Measurements from ENCODE around the gene COL5A3. TPM values are rescaled to one million over a fixed set of nuclear protein-coding genes. Genes with fewer than 3 reads are reported as not detected.
A peak's percentile ranks its signal among the peaks of the same experiment; 100 is the strongest.

COL5A3 gene
- total RNA-seq, 4 donors from 2014 or later = 5.7 to 9.8 (median 6.6) TPM

DNA sequence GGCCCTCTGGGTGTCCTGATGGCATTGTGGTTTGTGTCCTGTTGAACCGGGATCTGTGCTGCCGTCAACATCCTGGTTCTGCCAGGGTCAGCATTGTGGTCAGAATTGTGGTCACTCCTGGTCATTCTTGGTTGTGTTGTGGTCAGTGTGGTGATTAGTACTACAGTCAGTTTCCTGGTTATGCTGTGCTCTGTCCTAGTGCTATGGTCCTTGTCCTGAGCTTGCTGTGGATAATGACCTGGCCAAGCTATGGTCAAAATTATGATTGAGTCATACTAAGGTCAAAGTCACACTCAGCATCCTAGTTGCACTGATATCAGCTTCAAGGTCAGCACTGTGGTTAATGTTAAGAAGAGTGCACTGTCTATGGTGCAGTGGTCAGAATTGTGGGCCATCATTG, 69.5 kb downstream of the COL5A3 start:
- H3K9me3 ChIP-seq = no peaks in the 10 kb centered on the region
- TF ChIP-seq, protein P1, sequence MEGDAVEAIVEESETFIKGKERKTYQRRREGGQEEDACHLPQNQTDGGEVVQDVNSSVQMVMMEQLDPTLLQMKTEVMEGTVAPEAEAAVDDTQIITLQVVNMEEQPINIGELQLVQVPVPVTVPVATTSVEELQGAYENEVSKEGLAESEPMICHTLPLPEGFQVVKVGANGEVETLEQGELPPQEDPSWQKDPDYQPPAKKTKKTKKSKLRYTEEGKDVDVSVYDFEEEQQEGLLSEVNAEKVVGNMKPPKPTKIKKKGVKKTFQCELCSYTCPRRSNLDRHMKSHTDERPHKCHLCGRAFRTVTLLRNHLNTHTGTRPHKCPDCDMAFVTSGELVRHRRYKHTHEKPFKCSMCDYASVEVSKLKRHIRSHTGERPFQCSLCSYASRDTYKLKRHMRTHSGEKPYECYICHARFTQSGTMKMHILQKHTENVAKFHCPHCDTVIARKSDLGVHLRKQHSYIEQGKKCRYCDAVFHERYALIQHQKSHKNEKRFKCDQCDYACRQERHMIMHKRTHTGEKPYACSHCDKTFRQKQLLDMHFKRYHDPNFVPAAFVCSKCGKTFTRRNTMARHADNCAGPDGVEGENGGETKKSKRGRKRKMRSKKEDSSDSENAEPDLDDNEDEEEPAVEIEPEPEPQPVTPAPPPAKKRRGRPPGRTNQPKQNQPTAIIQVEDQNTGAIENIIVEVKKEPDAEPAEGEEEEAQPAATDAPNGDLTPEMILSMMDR (IDR thresholded peaks at IDR 0.05 in 4 of 5, conservative IDR thresholded peaks at IDR 0.05 in 1 of 5) = no peak
- TF ChIP-seq POLR2A (IDR thresholded peaks at IDR 0.05) = no peak
- no peak overlapping the region for H3K4me3 ChIP-seq
- H3K36me3 ChIP-seq = no peaks in the 10 kb centered on the region
- H3K27me3 ChIP-seq = peaks cover 10 to 17% (median 15%) of the 10 kb centered on the region in 3 donors
- no peak overlapping the region for H3K27ac ChIP-seq
- DNase-seq (no peak), ATAC-seq (no peak)
- in situ Hi-C loops (cut with MboI; ENCODE audit: low sequenced_read_pairs in 4 of 4) = loop anchor here (10.0 to 25.0 kb wide), 4 partner anchors 64 to 447 kb away; partner anchors contain the start of genes TYK2 (in 3 of the 4) and S1PR2 (in 2 of the 4)
- intact Hi-C loops (cut with DNase I; ENCODE audit: low total_unique reads) = no loop called here
- peaks cover 2 to 3% of the 10 kb centered on the region in 2 donors for H3K4me1 ChIP-seq

DNA sequence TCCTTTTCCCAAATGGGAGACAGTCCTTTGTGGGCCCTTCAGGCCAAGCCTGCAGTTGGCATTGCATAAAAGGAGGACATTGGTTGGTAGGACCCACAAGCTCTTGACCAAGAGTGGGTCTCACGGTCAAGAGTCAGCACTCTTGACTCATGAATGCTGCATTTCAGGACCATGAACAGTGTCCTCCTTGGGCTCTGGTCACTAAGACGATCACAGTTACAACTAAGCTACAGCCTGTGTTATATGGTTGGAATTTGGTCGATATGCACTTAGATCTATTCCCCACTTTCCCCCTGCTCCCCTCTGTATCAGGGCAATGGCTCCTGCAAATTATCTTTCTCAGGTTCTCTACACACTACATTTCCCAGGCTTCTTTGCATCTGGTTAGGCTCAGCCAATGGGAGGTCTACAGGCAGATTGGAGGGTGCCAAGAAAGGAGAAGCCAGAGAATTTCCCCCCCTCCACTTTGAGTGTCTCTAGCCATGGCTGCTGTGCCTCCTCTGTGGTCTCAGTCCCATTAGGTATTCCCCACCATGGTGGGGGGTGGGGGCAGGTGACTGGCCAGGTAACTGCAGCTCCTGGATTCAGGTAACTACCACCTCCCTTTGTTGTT, 70.9 kb downstream of the COL5A3 start:
- H3K4me3 ChIP-seq = no peak overlapping the region
- TF ChIP-seq, protein P1 (IDR thresholded peaks at IDR 0.05 in 4 of 5, conservative IDR thresholded peaks at IDR 0.05 in 1 of 5) = no peak
- no peak for TF ChIP-seq POLR2A (IDR thresholded peaks at IDR 0.05)
- peaks cover 22 to 29% (median 25%) of the 10 kb centered on the region in 3 donors for H3K27me3 ChIP-seq
- ATAC-seq (no peak), DNase-seq (no peak)
- H3K9me3 ChIP-seq = no peaks in the 10 kb centered on the region
- in situ Hi-C loops (cut with MboI; ENCODE audit: low sequenced_read_pairs in 4 of 4) = loop anchor here (10.0 to 25.0 kb wide), 3 partner anchors 298 to 448 kb away; partner anchors contain the start of genes TYK2 (in 3 of the 4) and S1PR2 (in 2 of the 4)
- H3K36me3 ChIP-seq = no peaks in the 10 kb centered on the region
- intact Hi-C loops (cut with DNase I; ENCODE audit: low total_unique reads) = loop anchor here (10.0 kb wide), 1 partner anchor 305 kb away; no protein-coding TSS in a partner anchor
- peaks cover 3 to 8% of the 10 kb centered on the region in 2 donors for H3K4me1 ChIP-seq
- no peak overlapping the region for H3K27ac ChIP-seq

DNA sequence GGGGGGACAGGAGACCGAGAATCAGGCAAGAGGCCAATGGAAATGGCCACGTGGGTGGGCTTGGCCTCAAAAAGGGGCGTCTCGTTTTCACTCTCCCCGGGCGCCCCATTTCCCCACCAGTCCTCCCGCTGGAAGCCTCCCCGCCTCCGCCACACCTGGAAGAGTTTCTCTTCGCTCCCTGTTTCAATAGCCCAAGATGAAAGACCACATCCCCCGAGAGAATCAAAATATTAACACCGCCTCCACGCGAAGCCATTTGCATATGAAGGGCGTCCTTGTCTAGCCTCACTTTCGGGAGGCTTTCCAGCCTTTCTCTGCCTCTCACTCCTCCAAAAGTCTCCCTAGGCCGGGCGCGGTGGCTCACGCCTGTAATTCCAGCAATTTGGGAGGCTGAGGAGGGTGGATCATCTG, 73.3 kb downstream of the COL5A3 start:
- H3K27ac ChIP-seq = no peak overlapping the region
- H3K27me3 ChIP-seq = peaks cover 23 to 37% (median 34%) of the 10 kb centered on the region in 3 donors
- peak overlapping the region in 1 of 4 donors; percentile 40 for H3K4me3 ChIP-seq
- H3K9me3 ChIP-seq = no peaks in the 10 kb centered on the region
- no peak for ATAC-seq
- H3K36me3 ChIP-seq = no peaks in the 10 kb centered on the region
- intact Hi-C loops (cut with DNase I; ENCODE audit: low total_unique reads) (loop anchor here (10.0 kb wide), 1 partner anchor 308 kb away; no protein-coding TSS in a partner anchor), in situ Hi-C loops (cut with MboI; ENCODE audit: low sequenced_read_pairs in 4 of 4) (loop anchor here (10.0 to 25.0 kb wide), 3 partner anchors 300 to 450 kb away; partner anchors contain the start of genes TYK2 (in 3 of the 4) and S1PR2 (in 2 of the 4))
- TF ChIP-seq POLR2A (IDR thresholded peaks at IDR 0.05) = no peak
- TF ChIP-seq, protein P1 (IDR thresholded peaks at IDR 0.05 in 4 of 5, conservative IDR thresholded peaks at IDR 0.05 in 1 of 5) = no peak
- DNase-seq = no peak
- H3K4me1 ChIP-seq = peaks cover 3 to 15% of the 10 kb centered on the region in 2 donors

DNA sequence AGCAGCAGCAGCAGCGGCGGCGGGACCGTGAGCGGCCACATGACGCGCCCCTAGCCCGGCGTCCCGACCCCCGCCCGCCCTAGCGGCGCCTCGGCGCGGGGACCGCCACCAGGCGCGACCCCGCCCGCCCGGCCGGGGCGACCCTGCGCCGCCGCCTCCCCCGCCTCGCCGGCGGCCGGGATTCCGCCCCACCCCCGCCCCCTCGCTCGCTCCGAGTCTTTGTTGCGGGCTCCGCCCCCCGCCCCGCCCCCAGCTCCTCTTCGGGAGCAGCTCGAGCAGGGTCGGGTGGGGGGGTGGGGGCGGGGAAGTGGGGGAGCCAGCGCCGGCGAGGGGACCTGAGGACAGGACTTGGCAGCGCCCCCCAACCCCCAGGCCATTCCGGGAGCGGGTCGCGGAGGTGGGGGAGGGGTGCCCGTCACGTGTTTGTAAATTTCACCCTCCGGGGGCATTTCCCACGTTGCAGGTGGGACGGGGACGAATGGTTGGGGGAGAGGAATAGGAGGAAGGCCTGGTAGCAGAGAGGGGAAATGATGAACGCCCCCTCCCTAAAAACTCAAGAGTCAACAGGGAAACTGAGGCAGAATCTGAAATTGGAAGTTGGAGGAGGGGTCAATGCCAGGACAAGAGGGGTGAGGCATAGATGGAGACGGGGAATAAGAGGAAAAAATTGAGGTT, 73.8 kb downstream of the COL5A3 start, which contains the start of gene OLFM2:
Gene OLFM2 (minus strand): TSS at position 190 of the 675 bp plus-strand sequence. CDS start 149 bp downstream, at position 41.
- Histone ChIP-seq H3K36me3 (no peaks in the 10 kb centered on the region), H3K9me3 (no peaks in the 10 kb centered on the region), H3K27ac (no peak within 1 kb of the TSS), H3K27me3 (peaks cover 21 to 37% (median 34%) of the 10 kb centered on the region in 3 donors), H3K4me3 (peak within 1 kb of the TSS; percentile 25 to 41 (median 32)), H3K4me1 (peaks cover 3 to 15% of the 10 kb centered on the region in 2 donors)
- in situ Hi-C loops (cut with MboI; ENCODE audit: low sequenced_read_pairs in 4 of 4) = loop anchor here (10.0 to 25.0 kb wide), 3 partner anchors 301 to 451 kb away; partner anchors contain the start of genes TYK2 (in 3 of the 4) and S1PR2 (in 2 of the 4)
- DNase-seq = no peak
- TF ChIP-seq, protein P1 (IDR thresholded peaks at IDR 0.05 in 4 of 5, conservative IDR thresholded peaks at IDR 0.05 in 1 of 5) = no peak
- no peak for TF ChIP-seq POLR2A (IDR thresholded peaks at IDR 0.05)
- no peak for ATAC-seq
- intact Hi-C loops (cut with DNase I; ENCODE audit: low total_unique reads) = loop anchor here (10.0 kb wide), 1 partner anchor 308 kb away; no protein-coding TSS in a partner anchor
